AG09319 (cell line): ENCODE results near the gene DYNLT2B.

Experiments used
- DNase-seq: peaks from one replicate; pipeline ENCODE4 v3.0.0-alpha.2; 2010; ENCODE audit warnings: low read depth; ENCODE audit errors: extremely low read depth
- CTCF ChIP-seq: IDR thresholded peaks from 2 replicates; pipeline ENCODE4 v1.5.1; 2011; ENCODE audit warnings: low read depth, mild to moderate bottlenecking, inconsistent platforms, low read length, moderate library complexity

Gene DYNLT2B

GRCh38 chr3:196298521-196298920 is 19.5 kb downstream of the DYNLT2B start:
- no peak for TF ChIP-seq CTCF
- no peak for DNase-seq

- no peak for DNase-seq
- no peak for TF ChIP-seq CTCF
Measured at GRCh38 chr3:196292286-196292923, 25.6 kb downstream of the DYNLT2B start.

- TF ChIP-seq CTCF, result no peak
- no peak for DNase-seq
Measured at GRCh38 chr3:196288141-196288460, 29.9 kb downstream of the DYNLT2B start.

- TF ChIP-seq CTCF, result no peak
- DNase-seq, result peak; percentile 81
Measured at GRCh38 chr3:196287440-196288140, 30.4 kb downstream of the DYNLT2B start, which contains the start of gene PCYT1A. PCYT1A (minus strand) TSS chr3:196287726; CDS start chr3:196270531, 17,195 bp downstream.

- DNase-seq, result no peak
- no peak; the same call in 1 of the 2 replicates for TF ChIP-seq CTCF
Measured at GRCh38 chr3:196287090-196287439, 31.0 kb downstream of the DYNLT2B start.

GRCh38 chr3:196284396-196284795 is 33.6 kb downstream of the DYNLT2B start:
- DNase-seq, result no peak
- no peak for TF ChIP-seq CTCF

GRCh38 chr3:196281962-196282361 is 36.1 kb downstream of the DYNLT2B start:
- no peak for DNase-seq
- no peak for TF ChIP-seq CTCF
